Measurements from ENCODE around the gene CETP.

The CETP gene

DNA sequence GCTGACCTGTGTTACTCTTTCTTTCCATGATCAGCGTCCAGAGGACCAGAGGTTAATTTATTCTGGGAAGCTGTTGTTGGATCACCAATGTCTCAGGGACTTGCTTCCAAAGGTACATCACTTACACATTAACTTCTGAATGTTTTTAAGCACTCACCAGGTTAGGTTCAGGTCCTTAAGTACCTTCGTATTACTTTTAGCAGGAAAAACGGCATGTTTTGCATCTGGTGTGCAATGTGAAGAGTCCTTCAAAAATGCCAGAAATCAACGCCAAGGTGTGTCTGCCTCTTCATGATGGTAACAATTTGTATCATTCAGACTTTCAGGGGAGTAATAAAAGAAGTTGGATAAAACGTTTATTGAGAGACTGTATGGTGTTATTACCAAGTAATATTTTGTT lies 26.5 kb upstream of the CETP start:
- DNase-seq (ENCODE audit: low read depth in 2 of 2) = no peak
- TF ChIP-seq, protein P1, sequence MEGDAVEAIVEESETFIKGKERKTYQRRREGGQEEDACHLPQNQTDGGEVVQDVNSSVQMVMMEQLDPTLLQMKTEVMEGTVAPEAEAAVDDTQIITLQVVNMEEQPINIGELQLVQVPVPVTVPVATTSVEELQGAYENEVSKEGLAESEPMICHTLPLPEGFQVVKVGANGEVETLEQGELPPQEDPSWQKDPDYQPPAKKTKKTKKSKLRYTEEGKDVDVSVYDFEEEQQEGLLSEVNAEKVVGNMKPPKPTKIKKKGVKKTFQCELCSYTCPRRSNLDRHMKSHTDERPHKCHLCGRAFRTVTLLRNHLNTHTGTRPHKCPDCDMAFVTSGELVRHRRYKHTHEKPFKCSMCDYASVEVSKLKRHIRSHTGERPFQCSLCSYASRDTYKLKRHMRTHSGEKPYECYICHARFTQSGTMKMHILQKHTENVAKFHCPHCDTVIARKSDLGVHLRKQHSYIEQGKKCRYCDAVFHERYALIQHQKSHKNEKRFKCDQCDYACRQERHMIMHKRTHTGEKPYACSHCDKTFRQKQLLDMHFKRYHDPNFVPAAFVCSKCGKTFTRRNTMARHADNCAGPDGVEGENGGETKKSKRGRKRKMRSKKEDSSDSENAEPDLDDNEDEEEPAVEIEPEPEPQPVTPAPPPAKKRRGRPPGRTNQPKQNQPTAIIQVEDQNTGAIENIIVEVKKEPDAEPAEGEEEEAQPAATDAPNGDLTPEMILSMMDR (IDR thresholded peaks at IDR 0.05; ENCODE audit: low read depth, low read length) = no peak
- H3K4me3 ChIP-seq (replicated peaks in 1 of 2; ENCODE audit: low read depth in 2 of 2, low read length in 2 of 2) = peak overlapping the region; percentile 17 to 96

DNA sequence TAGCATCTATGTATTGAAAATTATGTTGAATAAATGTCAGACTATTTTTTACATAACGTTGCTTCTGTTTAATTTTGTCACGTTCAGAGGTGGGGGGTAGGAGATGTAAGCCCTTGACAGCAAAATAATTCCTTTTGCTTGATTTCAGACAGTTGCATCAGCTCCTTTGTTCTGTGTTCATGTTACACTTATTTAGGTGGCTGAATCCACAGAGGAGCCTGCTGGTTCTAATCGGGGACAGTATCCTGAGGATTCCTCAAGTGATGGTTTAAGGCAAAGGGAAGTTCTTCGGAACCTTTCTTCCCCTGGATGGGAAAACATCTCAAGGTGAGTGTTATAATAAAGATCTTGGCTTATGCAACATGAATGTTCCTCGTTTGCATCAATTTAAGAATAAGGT lies 25.3 kb upstream of the CETP start:
- DNase-seq (ENCODE audit: low read depth in 2 of 2) = no peak
- TF ChIP-seq, protein P1 (IDR thresholded peaks at IDR 0.05; ENCODE audit: low read depth, low read length) = no peak
- no peak overlapping the region for H3K4me3 ChIP-seq (replicated peaks in 1 of 2; ENCODE audit: low read depth in 2 of 2, low read length in 2 of 2)

DNA sequence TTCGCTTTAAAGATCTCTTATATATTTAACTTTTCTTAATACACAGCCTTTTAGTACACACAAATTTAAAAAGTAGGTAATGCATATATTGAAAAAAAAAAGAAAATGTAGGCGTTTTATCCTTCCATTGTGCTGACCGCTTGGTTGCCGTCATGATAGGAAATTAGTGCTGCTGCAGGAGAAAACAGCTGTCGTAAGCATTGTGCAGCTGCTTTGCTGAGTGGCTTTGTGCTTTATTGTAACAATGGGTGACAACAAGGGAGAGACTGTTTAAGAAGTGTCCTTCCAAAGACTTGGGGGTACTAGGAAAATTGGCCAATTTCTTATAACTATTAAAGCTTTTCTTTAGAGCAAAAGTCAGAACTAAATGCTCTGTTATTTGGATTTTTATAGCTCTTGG lies 24.8 kb upstream of the CETP start:
- TF ChIP-seq, protein P1 (IDR thresholded peaks at IDR 0.05; ENCODE audit: low read depth, low read length) = no peak
- DNase-seq (ENCODE audit: low read depth in 2 of 2) = no peak
- H3K4me3 ChIP-seq (replicated peaks in 1 of 2; ENCODE audit: low read depth in 2 of 2, low read length in 2 of 2) = no peak overlapping the region

GRCh38 chr16:56938664-56939513 lies 22.9 kb upstream of the CETP start:
- H3K4me3 ChIP-seq (replicated peaks in 1 of 2; ENCODE audit: low read depth in 2 of 2, low read length in 2 of 2) = no peak overlapping the region

GRCh38 chr16:56939801-56940200 lies 21.9 kb upstream of the CETP start:
- DNase-seq (ENCODE audit: low read depth in 2 of 2) = no peak
- H3K4me3 ChIP-seq (replicated peaks in 1 of 2; ENCODE audit: low read depth in 2 of 2, low read length in 2 of 2) = no peak overlapping the region
- TF ChIP-seq, protein P1 (IDR thresholded peaks at IDR 0.05; ENCODE audit: low read depth, low read length) = no peak

More at GRCh38 chr16:56938664-56939513, 22.9 kb upstream of the CETP start:
- TF ChIP-seq, protein P1 (IDR thresholded peaks at IDR 0.05; ENCODE audit: low read depth, low read length) = no peak
- DNase-seq (ENCODE audit: low read depth in 2 of 2) = no peak

DNA sequence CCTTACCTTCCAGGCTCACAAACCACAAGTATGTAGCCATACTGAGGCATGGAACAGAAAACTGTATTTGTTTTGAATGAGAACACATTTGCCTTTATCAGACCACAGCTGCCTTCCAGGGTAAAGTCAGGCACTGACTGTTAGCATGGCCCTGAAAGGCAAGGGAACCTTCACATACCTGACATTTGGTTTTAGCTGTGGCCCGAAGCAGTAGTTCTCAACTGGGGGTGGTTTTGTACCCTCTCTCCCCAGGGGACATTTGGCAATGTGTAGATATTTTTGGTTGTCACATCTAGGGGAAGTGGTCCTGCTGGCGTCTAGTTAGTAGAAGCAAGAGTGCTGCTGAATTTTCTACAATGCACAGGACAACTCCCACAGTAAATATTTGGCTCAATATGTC lies 20.7 kb upstream of the CETP start:
- no peak for DNase-seq (ENCODE audit: low read depth in 2 of 2)
- no peak overlapping the region for H3K4me3 ChIP-seq (replicated peaks in 1 of 2; ENCODE audit: low read depth in 2 of 2, low read length in 2 of 2)
- TF ChIP-seq, protein P1 (IDR thresholded peaks at IDR 0.05; ENCODE audit: low read depth, low read length) = no peak
